Embryonic facial prominence (tissue), 1 donor: ENCODE results near the gene CBLN3.

ENCODE experiments used
- DNase-seq: peaks from one replicate; pipeline ENCODE4 v3.0.0-alpha.2; 2016; ENCODE audit errors: extremely low spot score

The CBLN3 gene

GRCh38 chr14:24439257-24439656 lies 9.8 kb upstream of the CBLN3 start:
- no peak for DNase-seq

GRCh38 chr14:24438223-24439097 lies 9.0 kb upstream of the CBLN3 start:
- no peak for DNase-seq

- no peak for DNase-seq
Measured at GRCh38 chr14:24437736-24438067, 8.2 kb upstream of the CBLN3 start.

GRCh38 chr14:24437020-24437735 lies 7.7 kb upstream of the CBLN3 start:
- no peak for DNase-seq

- peak; percentile 61 for DNase-seq
Measured at GRCh38 chr14:24436355-24437019, 7.0 kb upstream of the CBLN3 start.

- no peak for DNase-seq
Measured at GRCh38 chr14:24435998-24436354, 6.5 kb upstream of the CBLN3 start.

GRCh38 chr14:24435192-24435810 lies 5.8 kb upstream of the CBLN3 start:
- no peak for DNase-seq

- DNase-seq: no peak
Measured at GRCh38 chr14:24434676-24435075, 5.2 kb upstream of the CBLN3 start.

GRCh38 chr14:24434036-24434435 lies 4.6 kb upstream of the CBLN3 start:
- DNase-seq: no peak

GRCh38 chr14:24432259-24433131 lies 3.0 kb upstream of the CBLN3 start:
- no peak for DNase-seq

GRCh38 chr14:24431569-24432258 lies 2.2 kb upstream of the CBLN3 start:
- DNase-seq: peak; percentile 67

- DNase-seq: no peak
Measured at GRCh38 chr14:24430682-24431568, 1.5 kb upstream of the CBLN3 start.

- DNase-seq: no peak
Measured at GRCh38 chr14:24430143-24430681, 744 bp upstream of the CBLN3 start.

- no peak for DNase-seq
Measured at GRCh38 chr14:24428628-24429394, 657 bp downstream of the CBLN3 start.

- DNase-seq: no peak
Measured at GRCh38 chr14:24427537-24428508, 1.6 kb downstream of the CBLN3 start.

- no peak for DNase-seq
Measured at GRCh38 chr14:24426912-24427536, 2.4 kb downstream of the CBLN3 start.
